Glutamatergic neuron (in vitro differentiated cells): ENCODE results near the gene ZNF397. TPM values are rescaled to one million over a fixed set of nuclear protein-coding genes. Genes with fewer than 3 reads are reported as not detected.
A peak's percentile ranks its signal among the peaks of the same experiment; 100 is the strongest.

Experiments used
- DNase-seq: peaks from one replicate; pipeline ENCODE4 v3.0.0; 2022
- H3K27ac Mint-ChIP-seq: one replicate; pipeline ENCODE4 v1.8.0; 2020; ENCODE audit warnings: mild to moderate bottlenecking, mixed read lengths, inconsistent platforms; ENCODE audit not compliant: unreplicated experiment
- H3K27me3 Mint-ChIP-seq: one replicate; pipeline ENCODE4 v1.8.0; 2020; ENCODE audit warnings: mild to moderate bottlenecking, moderate library complexity, mixed read lengths, inconsistent platforms; ENCODE audit not compliant: unreplicated experiment
- H3K36me3 Mint-ChIP-seq: one replicate; pipeline ENCODE4 v1.8.0; 2020; ENCODE audit warnings: mild to moderate bottlenecking, mixed read lengths, inconsistent platforms; ENCODE audit not compliant: unreplicated experiment
- H3K4me1 Mint-ChIP-seq: one replicate; pipeline ENCODE4 v1.8.0; 2020; ENCODE audit warnings: mild to moderate bottlenecking, low read depth, mixed read lengths, inconsistent platforms; ENCODE audit not compliant: unreplicated experiment
- H3K4me3 Mint-ChIP-seq: one replicate; pipeline ENCODE4 v1.8.0; 2020; ENCODE audit warnings: mild to moderate bottlenecking, mixed read lengths, inconsistent platforms; ENCODE audit not compliant: unreplicated experiment
- H3K9me3 Mint-ChIP-seq: one replicate; pipeline ENCODE4 v1.8.0; 2020; ENCODE audit warnings: mild to moderate bottlenecking, moderate library complexity, mixed read lengths, inconsistent platforms; ENCODE audit not compliant: unreplicated experiment
- CTCF ChIP-seq: fragments of 200-600 bp; sonication (generic); IDR thresholded peaks from one replicate; pipeline ENCODE4 v1.5.0; 2021; ENCODE audit not compliant: partially characterized antibody, unreplicated experiment
- total RNA-seq: library from RNA; stranded (reverse); fragmentation: NEBNext Ultra II Directional; extraction: Animal tissue kit (Norgen Biotek cat#: 25700); gene quantifications from one replicate; pipeline ENCODE4 v1.2.1, GENCODE V29; 2021; ENCODE audit not compliant: unreplicated experiment

ZNF397 gene
- total RNA-seq, 1 donor from 2014 or later = 35.9 TPM

- TF ChIP-seq CTCF = no peak
- no peak for DNase-seq
- Mint-ChIP-seq H3K27me3 (peaks cover 2% of the 10 kb centered on the region), H3K4me3 (no peak overlapping the region), H3K36me3 (peaks cover 30% of the 10 kb centered on the region), H3K4me1 (peaks cover 3% of the 10 kb centered on the region), H3K27ac (no peak overlapping the region), H3K9me3 (peaks cover 3% of the 10 kb centered on the region)
Measured at GRCh38 chr18:35246831-35247230, 6.0 kb downstream of the ZNF397 start.

- peak overlapping the region; percentile 25 for H3K4me3 Mint-ChIP-seq
Measured at GRCh38 chr18:35247412-35248249, 6.8 kb downstream of the ZNF397 start.

GRCh38 chr18:35248429-35248828 lies 7.6 kb downstream of the ZNF397 start:
- TF ChIP-seq CTCF = no peak
- Mint-ChIP-seq H3K27me3 (peaks cover 2% of the 10 kb centered on the region), H3K4me1 (no peaks in the 10 kb centered on the region), H3K36me3 (peaks cover 45% of the 10 kb centered on the region), H3K9me3 (peaks cover 3% of the 10 kb centered on the region), H3K4me3 (no peak overlapping the region), H3K27ac (no peak overlapping the region)
- DNase-seq = no peak

More at GRCh38 chr18:35247412-35248249, 6.8 kb downstream of the ZNF397 start:
- peaks cover 38% of the 10 kb centered on the region for H3K36me3 Mint-ChIP-seq
- DNase-seq = no peak
- no peak for TF ChIP-seq CTCF
- peaks cover under 1% of the 10 kb centered on the region for H3K4me1 Mint-ChIP-seq
- peaks cover 3% of the 10 kb centered on the region for H3K9me3 Mint-ChIP-seq
- no peak overlapping the region for H3K27ac Mint-ChIP-seq
- peaks cover 2% of the 10 kb centered on the region for H3K27me3 Mint-ChIP-seq

GRCh38 chr18:35252466-35252865 lies 11.6 kb downstream of the ZNF397 start:
- no peak for TF ChIP-seq CTCF
- peaks cover 51% of the 10 kb centered on the region for H3K36me3 Mint-ChIP-seq
- DNase-seq = no peak
- H3K4me1 Mint-ChIP-seq = no peaks in the 10 kb centered on the region
- H3K27ac Mint-ChIP-seq = no peak overlapping the region
- H3K4me3 Mint-ChIP-seq = no peak overlapping the region
- peaks cover 4% of the 10 kb centered on the region for H3K9me3 Mint-ChIP-seq
- H3K27me3 Mint-ChIP-seq = no peaks in the 10 kb centered on the region

- peaks cover 1% of the 10 kb centered on the region for H3K9me3 Mint-ChIP-seq
- no peak overlapping the region for H3K27ac Mint-ChIP-seq
- H3K36me3 Mint-ChIP-seq = peaks cover 55% of the 10 kb centered on the region
- no peak for TF ChIP-seq CTCF
- H3K27me3 Mint-ChIP-seq = no peaks in the 10 kb centered on the region
- no peak for DNase-seq
- no peak overlapping the region for H3K4me3 Mint-ChIP-seq
- H3K4me1 Mint-ChIP-seq = no peaks in the 10 kb centered on the region
Measured at GRCh38 chr18:35253655-35254287, 12.9 kb downstream of the ZNF397 start.
